ENCODE measurements around the gene MKNK2. TPM values are rescaled to one million over a fixed set of nuclear protein-coding genes. Genes with fewer than 3 reads are reported as not detected.

Gene MKNK2
- total RNA-seq, 1 donor from 2014 or later, result 311 TPM

DNA sequence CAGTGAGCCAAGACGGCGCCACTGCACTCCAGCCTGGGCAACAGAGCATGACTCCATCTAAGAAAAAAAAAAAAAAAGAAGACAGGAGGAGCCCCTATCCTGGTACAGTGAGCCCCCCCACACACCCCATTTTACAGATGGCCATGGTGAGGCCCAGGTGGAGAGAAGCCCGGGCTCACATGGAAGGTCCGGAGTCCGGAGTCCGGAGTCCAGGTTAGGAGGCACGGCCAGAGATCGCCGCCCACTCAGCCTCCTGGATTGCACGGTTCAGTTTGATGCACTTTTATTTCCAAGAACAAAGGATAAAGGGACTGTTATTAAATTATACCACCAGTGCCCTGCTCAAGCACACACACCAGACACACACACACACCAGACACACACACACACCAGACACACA, 24.3 kb downstream of the MKNK2 start:
- ATAC-seq, result no peak

DNA sequence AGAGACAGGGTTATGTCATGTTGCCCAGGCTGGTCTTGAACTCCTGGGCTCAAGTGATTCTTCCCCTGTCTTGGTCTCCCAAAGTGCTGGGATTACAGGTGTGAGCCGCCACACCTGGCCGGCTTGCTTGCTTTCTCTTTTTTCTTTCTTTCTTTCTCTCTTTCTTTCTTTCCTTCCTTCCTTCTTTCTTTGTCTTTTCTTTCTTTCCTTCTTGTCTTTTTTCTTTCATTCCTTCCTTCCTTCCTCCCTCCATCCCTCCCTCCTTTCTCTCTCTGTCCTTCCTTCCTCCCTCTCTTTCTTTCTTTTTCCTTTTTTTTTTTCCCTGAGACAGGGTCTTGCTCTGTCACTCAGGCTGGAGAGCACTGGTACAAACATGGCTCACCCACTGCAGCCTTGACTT, 28.8 kb downstream of the MKNK2 start:
- ATAC-seq, result no peak

DNA sequence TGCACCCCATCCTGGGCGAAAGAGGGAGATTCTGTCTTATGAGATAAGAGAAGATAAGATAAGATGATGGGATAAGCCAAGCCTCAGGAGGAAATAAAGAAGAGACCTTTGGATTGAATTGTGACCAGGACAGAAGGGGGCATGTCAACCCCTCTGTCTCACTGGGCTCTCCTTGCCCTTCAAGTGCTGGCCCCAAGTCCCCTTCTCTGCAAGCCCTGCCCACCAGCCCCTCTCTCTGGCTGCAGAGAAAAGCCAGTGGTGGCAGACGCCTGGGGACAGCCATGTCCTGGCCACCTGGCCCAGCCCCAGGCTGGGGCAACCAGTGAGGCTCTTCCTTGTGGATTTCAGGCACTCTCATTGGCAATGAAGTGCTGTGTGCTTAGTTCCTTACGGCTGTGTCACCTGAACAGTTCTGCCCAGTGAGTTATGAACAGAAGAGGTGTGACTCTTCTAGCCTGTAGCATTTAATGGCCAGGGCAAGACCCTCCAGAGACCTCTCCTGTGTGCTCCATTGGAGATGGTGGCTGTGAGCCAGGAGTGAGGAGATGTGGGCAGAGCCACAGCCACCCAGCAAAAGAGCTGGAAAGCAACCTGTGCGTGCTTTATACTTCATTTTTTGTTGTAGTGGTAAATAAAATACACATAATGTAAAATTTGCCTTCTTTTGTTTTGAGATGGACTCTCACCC, 29.4 kb downstream of the MKNK2 start:
- peak; percentile 38 for ATAC-seq

DNA sequence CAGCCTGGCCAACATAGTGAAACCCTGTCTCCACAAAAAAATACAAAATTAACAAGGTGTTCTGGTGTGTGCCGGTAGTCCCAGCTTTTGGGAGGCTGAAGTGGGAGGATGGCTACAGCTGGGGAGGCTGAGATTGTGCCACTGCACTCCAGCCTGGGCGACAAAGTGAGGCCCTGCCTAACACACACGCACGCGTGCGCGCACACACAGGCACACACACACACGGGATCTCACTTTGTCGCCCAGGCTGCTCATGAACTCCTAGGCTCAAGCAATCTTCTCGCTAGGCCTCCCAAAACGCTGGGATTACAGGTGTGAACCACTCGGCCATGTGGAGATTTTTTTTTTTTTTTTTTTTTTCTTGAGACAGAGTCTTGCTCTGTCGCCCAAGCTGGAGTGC, 32.3 kb downstream of the MKNK2 start:
- ATAC-seq, result no peak

DNA sequence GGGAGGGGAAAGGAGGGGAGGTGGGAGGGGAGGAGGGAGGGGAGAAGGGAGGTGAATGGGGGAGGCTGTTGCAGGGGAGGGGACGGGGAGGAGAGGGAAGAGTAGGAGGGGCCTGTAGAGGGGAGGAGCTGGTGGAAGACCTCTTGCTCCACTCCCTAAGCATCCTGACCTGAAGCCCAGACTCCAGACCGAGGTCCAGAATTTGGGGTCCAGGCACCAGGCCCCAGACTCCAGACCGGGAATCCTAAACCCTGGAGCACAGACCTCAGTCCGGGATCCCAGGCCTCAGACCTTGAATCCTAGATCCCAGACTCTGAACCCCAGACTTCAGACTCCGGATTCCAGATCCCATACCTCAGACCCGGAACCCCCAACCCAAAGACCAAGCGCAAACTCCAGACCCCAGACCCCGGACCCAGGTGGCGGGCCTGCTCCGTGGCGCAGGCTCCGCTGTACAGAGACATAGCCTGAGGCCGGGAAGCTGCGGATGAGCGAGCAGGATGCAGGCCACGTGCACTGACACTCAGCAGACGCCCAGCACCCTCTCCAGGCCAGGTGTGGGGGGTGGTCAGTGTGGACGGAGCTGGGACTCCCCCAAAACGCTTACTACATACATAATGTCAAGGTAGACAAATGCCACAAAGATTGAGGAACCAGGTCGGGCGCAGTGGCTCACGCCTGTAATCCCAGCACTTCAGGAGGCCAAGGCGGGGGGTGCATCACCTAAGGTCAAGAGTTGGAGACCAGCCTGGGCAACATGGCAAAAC, 34.8 kb downstream of the MKNK2 start:
- ATAC-seq, result peak; percentile 70

DNA sequence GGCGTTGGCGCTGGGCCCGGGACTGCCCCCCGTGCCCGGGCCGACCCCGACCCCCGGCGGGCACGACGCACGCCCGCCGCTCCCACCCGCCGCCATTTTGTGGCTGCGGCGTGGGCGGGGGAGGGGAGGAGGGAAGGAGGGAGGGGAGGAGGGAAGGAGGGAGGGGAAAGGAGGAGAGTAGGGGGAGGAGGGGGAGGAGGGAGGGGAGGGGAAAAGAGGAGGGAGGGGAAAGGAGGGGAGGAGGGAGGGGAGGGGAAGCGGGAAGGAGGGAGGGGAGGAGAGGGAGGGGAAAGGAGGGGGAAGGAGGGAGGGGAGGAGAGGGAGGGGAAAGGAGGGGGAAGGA, 35.5 kb downstream of the MKNK2 start, which contains the start of gene BTBD2:
BTBD2 (minus strand) TSS at position 107 of the 343 bp plus-strand sequence; CDS start at position 96, 11 bp downstream.
- ATAC-seq, result no peak

DNA sequence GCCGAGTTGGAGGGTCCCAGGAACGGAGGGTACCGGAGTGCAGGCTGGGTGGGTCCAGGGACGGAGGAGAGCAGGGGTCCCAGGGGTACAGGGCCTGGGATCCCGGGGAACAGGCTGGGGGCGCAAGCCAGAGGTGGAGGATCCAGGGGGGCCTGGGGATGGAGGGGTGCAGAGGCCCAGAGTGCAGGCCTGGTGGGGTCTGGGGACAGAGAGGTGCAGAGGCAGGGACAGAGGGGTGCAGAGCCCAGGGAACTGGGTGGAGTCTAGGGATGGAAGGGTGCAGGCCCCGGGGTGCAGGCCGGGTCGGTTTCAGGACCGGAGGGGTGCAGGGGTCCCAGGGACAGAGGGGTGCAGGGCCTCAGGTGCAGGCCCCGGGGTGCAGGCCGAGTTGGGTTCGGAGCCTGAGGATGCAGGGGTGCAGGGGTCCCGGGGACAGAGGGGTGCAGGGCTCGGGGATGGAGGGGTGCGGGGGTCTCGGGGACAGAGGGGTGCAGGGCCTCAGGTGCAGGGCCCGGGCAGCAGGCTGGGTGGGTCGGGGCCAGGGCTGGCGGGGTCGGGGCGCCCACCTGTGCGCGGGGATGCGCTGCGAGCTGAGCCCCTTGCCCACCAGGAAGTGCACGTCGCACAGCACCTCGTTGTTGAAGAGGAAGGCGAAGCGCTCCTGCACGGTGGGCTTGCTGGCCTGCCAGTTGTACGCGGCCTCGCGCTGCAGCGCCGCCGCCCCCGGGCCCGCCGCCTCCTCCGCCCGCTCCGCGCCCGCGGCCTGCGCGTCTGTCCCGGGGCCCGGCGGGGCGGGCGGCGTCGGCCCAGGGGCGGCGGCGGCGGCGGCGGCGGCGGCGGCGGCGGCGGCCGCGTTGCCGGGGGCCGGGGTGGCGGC, 36.1 kb downstream of the MKNK2 start:
- ATAC-seq, result peak; percentile 19

DNA sequence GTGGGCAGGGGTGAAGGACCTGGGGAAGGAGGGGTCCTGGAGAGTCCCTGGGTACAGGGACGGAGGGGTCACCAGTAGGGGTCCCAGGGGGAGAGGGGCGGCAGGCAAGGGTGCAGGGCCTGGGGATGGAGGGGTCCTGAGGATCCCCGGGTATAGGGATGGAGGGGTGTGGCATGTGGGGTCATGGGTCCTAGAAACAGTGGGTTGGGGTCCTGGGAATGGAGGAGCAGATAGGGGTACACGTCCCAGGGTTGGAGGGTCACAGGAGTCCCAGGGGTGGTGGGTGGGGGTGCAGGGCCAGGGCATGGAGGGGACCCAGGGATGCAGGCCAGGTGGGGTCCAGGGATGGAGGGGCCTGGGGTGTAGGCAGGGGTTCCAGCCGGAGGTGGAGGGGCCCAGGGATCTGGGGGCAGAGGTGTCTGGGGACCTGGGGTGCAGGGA, 36.9 kb downstream of the MKNK2 start:
- peak; percentile 8 for ATAC-seq

DNA sequence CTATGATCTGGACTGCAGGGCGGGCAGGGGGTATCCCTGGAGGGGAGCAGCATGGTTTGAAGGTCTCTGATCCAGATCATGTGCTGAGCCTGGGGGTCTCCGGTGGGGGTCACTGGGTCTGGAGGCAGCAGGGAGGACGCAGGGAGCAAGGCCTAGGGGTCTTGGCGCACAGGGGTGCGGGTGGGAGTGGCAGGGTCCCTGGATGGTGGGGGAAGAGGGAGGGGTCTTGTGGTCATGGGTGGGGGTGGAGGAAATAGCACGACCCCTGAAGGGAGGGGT, 37.4 kb downstream of the MKNK2 start:
- no peak for ATAC-seq

DNA sequence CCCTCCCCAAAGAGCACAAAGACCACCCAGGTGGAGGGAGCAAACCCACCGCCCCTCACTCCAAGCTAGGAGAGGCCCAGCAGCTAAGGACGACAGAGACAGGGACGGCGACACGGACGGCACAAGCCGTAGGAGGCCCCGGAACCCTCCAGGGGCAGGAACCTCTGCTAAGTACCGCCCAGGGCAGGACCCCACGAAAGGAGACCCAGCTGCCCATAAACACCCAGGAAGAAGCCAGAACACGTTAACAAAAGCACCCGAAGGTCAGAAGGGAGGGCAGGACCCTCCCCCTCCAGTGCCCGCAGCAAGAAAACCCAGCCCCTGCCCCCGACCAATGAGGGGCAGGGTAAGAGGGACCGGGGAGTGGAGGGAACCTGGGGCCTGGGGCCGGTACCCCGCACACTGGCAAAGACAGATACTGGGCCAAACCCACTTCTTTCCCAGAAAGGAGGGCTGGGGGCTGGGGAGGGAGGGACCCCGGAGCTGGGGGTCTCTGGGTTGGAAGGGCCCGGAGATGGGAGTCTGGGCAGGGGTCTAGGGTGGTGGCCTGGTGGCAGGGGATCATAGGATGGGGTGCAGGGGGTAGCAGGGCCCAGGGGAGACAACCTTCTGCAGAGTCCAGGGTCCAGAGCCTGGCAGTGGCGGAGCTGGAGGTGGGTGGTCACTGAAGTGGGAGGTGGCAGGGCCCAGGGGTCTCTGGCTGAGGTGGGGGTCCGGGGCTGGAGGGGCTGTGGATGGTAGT, 37.9 kb downstream of the MKNK2 start:
- peak; percentile 4 for ATAC-seq

DNA sequence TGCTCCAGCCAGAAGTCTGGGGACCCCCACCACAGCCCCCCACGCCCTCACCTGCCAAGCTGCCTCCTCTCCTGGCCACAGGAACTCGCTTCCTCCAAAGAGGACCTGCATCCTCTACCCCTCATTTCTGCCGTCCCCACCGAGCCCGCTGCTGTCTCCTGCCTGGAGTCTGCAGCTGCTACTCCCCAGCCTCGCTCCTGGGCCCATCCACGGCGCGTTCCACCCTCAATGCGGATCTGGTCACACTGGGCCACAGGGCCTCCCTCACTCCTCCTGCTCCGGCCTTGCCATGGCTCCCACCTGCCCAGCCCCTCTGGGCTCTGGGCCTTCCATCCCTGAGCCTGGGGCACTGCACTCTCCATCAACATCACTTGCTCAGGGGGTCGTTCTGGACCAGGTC, 39.9 kb downstream of the MKNK2 start:
- no peak for ATAC-seq

DNA sequence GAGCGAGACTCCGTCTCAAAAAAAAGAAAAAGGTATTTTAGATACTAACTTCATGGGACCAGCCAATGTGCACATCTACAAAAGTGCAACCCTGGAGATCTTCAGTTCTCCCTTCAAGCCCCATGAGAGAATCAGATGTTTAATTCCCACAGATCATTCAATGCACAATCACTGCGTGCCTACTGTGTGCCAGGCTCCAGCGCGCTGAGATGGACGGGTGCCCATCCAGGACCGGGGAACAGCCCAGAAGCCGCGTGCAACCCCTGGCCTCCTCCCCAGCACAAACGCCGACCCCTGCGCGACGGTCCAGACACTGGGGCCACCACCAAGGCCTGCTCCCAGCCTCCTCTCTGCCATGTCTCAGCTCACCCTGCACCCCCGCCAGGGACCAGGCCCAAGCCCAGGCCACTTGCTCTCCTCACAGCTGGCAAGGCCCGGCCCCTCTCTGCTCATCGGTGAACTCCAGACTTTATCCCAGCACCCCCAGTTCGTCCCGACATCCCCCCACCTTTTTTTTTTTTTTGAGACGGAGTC, 40.8 kb downstream of the MKNK2 start:
- ATAC-seq, result no peak

DNA sequence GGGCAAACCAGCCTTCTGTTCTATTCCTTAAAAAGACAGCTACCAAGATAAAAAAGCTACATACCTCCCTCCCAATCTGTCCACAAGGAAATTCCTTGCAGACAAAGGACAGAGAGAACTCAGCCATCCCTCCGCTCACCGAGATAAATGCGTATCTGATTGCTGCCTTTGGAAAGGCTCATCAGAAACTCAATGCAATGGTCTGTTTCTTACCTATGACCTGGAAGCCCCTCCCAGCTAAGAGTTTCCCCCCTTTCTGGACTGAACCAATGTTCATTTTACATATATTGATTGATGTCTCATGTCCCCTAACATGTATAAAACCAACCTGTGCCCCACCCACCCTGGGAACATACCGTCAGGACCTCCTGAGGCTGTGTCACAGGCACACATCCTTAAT, 47.2 kb downstream of the MKNK2 start:
- no peak for ATAC-seq

DNA sequence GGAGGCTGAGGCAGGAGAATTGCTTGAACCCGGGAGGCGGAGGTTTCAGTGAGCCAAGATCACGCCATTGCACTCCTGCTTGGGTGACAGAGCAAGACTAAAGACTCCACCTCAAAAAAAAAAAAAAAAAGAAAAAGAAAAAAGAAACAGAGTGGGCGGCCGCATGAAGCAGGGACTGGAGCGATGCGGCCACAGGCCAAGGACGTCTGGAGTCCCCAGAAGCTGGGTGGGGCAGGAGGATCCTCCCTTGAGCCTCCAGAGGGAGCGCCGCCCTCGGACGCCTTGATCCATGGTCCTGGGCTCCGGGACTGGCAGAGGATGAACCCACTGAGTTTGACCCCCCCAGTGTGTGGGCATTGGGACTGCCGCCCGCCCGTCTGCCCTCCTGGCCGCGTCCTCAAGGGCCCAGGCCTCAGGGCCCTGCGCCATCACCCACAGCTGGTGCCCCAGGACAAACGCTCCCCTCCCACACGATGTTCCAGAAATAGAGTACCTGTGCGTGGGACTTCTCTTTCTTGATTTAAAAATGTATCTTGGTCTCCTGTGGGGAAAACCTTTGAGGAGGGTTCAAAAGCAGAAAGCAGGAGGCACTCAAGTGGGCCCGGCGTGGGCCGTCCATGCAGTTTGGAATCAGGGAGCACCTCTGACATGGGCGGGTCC, 51.1 kb downstream of the MKNK2 start:
- ATAC-seq, result no peak

DNA sequence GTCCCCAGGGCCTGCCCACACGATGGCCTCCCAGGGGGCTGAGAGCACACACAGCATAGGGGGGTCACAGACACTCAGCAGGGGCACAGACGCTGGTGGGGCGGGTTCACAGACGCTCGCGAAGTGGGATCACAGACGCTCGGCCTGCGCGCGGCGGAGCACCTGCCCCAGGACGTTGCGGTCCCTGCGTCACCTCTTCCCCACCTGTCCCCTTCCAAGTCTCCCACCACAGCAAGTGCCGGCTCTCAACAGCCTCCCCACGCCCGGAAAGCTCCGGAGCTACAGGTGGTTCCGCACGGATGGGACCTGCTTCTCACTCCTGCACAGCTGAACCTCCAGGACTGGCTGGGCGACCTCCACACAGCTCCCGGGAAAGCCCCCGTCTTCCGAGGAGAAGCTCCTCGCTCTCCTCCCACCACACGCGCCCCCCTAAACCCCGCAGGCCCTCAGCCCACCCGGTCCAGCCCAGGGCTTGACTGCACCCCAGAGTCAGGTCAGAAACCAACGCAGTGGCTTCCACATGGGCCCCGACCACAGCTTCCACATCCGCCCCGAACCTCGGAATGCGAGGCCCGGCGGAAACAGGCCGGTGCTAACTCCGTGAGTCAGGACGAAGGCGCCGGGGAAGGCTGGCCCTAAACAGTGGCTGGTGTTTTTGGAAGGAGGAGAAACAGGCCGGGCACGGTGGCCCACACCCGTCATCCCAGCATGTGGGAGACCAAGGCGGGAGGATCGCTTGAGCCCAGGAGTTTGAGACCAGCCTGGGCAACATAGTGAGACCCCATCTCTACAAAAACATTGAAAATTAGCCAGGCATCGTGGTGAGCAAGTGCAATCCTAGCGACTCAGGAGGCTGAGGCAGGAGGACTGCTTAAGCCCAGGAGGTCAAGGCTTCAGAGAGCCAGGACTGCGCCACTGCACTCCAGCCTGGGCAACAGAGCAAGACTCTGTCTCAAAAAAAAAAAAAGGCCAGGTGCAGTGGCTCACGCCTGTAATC, 52.0 kb downstream of the MKNK2 start:
- ATAC-seq, result peak; percentile 22

DNA sequence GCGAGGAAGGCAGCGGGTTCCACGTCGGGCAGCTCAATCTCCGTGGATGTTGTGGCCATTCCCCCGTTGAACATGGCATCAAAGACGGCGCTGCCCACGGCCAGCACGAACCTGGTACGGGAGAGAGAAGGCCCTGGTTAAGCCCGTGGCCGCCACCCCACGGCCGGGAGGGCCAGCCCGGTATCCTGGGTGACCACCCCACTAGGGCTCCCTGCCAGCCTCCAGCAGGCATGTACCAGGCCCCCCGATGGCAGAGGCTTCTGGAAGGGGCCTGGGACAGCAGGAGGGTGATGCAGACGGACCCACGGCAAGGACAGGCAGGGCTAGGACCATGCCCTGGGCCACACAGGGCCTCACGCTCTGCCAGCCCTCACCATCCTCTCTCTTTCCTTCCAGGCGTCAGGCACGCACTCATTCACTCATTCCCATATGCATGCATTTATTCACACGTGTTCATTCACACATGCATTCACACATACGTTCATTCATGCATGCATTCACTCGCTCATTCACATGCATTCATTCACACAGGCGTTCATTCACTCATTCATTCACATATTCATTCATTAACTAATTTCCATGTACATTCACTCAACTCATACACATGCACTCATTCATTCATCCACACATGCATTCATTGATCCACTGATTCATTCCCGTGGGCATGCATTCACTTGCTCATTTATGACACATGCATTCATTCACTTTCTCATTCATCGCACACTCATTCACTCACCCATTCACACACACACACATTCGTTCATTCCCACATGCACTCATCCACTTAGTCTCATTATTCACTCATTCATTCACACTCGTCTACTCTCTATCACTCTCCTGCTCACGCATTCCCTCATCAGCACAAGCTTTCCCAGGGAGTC, 53.5 kb downstream of the MKNK2 start:
- ATAC-seq, result no peak

DNA sequence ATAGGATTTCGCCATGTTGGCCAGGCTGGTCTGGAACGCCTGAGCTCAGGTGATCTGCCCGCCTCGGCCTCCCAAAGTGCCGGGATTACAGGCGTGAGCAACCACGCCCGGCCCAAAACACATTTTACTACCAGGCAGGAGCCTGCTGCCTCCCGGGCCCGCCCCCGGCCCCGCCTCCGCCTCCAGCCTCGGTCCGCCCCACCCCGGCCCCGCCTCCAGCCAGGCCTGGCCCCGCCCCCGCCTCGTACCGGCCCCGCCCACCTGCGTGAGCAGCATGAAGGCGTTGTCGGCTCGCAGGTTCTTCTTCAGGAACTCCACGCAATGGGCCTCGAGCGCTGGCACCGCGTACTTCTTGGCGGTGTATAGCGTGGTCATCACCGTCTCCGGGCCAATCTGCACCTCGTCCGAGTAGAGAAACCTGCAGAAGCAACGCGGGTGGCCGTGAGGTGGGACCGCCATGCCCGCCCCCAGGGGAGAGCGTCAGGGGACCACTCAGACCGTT, 58.2 kb downstream of the MKNK2 start:
- ATAC-seq, result peak; percentile 46

DNA sequence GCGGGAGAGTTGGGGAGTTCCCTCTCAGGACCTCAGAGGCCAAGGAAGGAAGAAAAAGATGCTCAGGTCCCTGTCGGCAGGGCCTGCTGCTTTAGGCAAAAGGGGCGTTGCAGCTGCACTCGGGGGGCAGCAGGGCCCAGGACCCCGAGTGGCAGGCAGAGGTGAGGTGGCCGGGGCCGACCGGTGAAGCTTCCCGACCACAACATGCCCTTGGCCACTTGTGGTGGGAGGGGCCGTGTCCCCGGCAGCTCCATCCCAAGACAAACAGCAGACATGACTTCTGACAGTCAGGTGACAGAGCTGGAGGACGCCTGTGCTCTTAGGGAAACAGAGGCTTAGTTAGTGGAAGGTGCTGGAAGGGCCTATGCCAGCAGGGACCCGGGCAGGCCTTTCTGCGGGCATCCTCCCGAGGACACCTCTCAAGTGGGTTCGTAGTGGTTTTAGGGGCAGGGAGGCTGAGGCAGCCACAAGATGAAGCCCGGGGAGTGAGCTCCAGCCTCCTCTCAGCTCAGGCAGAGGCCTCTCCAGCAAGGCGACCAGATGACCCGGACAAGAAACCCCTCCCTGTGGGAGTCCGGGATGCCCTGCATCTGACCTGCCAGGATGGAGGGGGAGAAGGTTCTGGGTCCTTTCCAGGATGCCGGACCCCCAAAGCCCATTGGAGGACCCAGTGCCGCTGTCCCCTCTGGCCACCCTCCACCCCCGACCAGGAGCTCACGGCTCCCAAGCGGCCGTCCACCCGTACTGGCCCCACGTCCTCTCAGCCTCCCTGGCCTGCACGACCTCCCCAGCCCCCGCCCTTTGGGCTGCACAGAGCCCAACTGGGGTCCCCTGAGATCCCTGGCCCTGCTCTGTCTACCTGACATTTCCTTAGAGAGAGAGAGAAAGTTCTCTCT, 59.8 kb downstream of the MKNK2 start:
- ATAC-seq, result no peak

Measured in esophagus mucosa (tissue), 1 donor.